ENCODE measurements around the gene C1S. TPM values are rescaled to one million over a fixed set of nuclear protein-coding genes. Genes with fewer than 3 reads are reported as not detected.

Gene C1S
- total and polyA plus RNA-seq, 9 of the 15 experiments (the other 6 are each of a cell fraction or from before 2014, with no cell fraction given), result 0.08 to 0.84 (median 0.27) TPM

DNA sequence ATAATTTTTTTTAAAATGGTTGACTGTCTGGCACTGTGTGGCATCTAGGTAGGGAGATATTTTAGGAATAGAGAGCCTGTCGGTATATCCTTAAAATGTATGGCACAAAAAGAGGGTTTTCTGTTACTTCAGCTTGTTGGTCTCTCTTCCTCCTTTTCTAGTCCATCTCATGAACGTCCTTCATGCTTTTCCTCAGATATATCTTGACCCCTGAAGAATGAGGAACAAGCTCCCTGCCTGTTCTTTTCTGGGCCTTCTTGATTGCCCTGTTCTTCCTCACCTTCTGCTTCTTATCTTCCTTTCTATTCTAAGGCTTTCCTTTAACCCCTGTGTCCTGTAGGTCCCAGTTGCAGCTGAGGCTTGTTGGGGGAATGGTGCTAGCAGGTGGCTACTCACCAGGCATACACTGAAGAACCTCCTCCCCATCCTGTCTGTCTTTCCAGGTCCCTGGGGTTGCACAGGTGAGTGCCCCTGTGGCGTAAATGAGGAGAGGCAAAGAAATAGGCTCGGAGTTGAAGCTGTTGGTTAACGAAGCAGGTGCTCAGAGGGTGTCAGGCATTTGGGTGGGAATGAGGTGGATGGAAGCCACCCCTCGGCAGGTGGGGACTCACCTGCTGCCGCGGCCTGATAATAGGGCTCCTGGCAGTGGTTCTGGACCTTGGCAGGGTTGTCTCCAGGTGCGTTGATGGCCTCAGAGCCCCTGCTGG is 38.9 kb downstream of the C1S start:
- no peak for FAIRE-seq
- intact Hi-C loops (cut with micrococcal nuclease), result no loop called here

More for the DNA sequence above, 38.9 kb downstream of the C1S start:
- DNase-seq (ENCODE audit: extremely low read depth in 1 of 4, low spot score in 3 of 4) (no peak), ATAC-seq (no peak)
- H3K9me3 ChIP-seq (replicated peaks; ENCODE audit: control insufficient read depth, insufficient read depth, low read depth, low read length), result no peaks in the 10 kb centered on the region
- no peak overlapping the region for H3K9ac ChIP-seq (ENCODE audit: insufficient read depth in 1 of 2, low read depth in 2 of 2, low read length in 2 of 2)
- no TSS peak for BruUV-seq (replicated peaks)
- H3K36me3 ChIP-seq (ENCODE audit: control insufficient read depth, insufficient read depth, low read length), result peaks cover 23% of the 10 kb centered on the region; the same call in 2 of the 3 replicates
- in situ Hi-C loops (cut with MboI), result no loop called here
- CTCF ChIA-PET (ENCODE audit: low intra/inter-chr PET ratio), result no interaction called here
- H3K27me3 ChIP-seq (ENCODE audit: control insufficient read depth in 2 of 2, insufficient read depth in 2 of 2, low read length in 2 of 2), result no peaks in the 10 kb centered on the region
- H3K27ac ChIP-seq (ENCODE audit: extremely low read depth, low read depth, low read length), result no peak overlapping the region
- H2AFZ ChIP-seq (ENCODE audit: low read depth, low read length), result no peak overlapping the region
- 85% methylated on average over 8 of the region's 9 CpGs for WGBS (ENCODE audit: insufficient coverage, low coverage, missing lambda C conversion rate)
- TF ChIP-seq, protein P1, sequence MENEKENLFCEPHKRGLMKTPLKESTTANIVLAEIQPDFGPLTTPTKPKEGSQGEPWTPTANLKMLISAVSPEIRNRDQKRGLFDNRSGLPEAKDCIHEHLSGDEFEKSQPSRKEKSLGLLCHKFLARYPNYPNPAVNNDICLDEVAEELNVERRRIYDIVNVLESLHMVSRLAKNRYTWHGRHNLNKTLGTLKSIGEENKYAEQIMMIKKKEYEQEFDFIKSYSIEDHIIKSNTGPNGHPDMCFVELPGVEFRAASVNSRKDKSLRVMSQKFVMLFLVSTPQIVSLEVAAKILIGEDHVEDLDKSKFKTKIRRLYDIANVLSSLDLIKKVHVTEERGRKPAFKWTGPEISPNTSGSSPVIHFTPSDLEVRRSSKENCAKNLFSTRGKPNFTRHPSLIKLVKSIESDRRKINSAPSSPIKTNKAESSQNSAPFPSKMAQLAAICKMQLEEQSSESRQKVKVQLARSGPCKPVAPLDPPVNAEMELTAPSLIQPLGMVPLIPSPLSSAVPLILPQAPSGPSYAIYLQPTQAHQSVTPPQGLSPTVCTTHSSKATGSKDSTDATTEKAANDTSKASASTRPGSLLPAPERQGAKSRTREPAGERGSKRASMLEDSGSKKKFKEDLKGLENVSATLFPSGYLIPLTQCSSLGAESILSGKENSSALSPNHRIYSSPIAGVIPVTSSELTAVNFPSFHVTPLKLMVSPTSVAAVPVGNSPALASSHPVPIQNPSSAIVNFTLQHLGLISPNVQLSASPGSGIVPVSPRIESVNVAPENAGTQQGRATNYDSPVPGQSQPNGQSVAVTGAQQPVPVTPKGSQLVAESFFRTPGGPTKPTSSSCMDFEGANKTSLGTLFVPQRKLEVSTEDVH (IDR thresholded peaks at IDR 0.05; ENCODE audit: low read depth, partially characterized antibody), result no peak
- TF ChIP-seq ZNF57 (CRISPR knock-in tag; IDR thresholded peaks at IDR 0.05), result no peak
- no peak for TF ChIP-seq ZNF184 (CRISPR knock-in tag; IDR thresholded peaks at IDR 0.05)
- no peak overlapping the region for H3K4me3 ChIP-seq
- no peak overlapping the region for H3K4me2 ChIP-seq (ENCODE audit: insufficient read depth, low read length)
- peaks cover 0 to 11% of the 10 kb centered on the region in 2 experiments; a peak in 2 of 5 replicates for H3K4me1 ChIP-seq (replicated peaks in 1 of 2; ENCODE audit: control insufficient read depth in 2 of 2, insufficient read depth in 2 of 2, low read length in 2 of 2)
- no peaks in the 10 kb centered on the region for H3K79me2 ChIP-seq (ENCODE audit: control insufficient read depth, insufficient read depth, low read length)
- H4K20me1 ChIP-seq (replicated peaks; ENCODE audit: control insufficient read depth, insufficient read depth, low read length), result no peaks in the 10 kb centered on the region
- no peaks in the 10 kb centered on the region for H3K9me1 ChIP-seq (ENCODE audit: control insufficient read depth, insufficient read depth, low read length)
- POLR2A ChIA-PET, result interaction anchor here (0.7 to 1.3 kb wide), 3 partner anchors 9 to 171 kb away, joined by 3 to 4 read pairs (median 4); partner anchors contain the start of gene EMG1

Measured in K562 (cell line).